GM12875 (cell line): ENCODE results near the gene KIAA0040.

Experiments used
- H3K4me3 ChIP-seq: one replicate; pipeline ENCODE4 v1.5.1; 2011; ENCODE audit warnings: low read depth, low read length, control low read depth
- TF ChIP-seq, protein P1 (sequence below): IDR thresholded peaks from 2 replicates; pipeline ENCODE4 v1.5.1; 2011; ENCODE audit warnings: low read depth, mild to moderate bottlenecking, control low read depth, inconsistent platforms, low read length, moderate library complexity, borderline replicate concordance; ENCODE audit not compliant: insufficient read depth

KIAA0040 gene

DNA sequence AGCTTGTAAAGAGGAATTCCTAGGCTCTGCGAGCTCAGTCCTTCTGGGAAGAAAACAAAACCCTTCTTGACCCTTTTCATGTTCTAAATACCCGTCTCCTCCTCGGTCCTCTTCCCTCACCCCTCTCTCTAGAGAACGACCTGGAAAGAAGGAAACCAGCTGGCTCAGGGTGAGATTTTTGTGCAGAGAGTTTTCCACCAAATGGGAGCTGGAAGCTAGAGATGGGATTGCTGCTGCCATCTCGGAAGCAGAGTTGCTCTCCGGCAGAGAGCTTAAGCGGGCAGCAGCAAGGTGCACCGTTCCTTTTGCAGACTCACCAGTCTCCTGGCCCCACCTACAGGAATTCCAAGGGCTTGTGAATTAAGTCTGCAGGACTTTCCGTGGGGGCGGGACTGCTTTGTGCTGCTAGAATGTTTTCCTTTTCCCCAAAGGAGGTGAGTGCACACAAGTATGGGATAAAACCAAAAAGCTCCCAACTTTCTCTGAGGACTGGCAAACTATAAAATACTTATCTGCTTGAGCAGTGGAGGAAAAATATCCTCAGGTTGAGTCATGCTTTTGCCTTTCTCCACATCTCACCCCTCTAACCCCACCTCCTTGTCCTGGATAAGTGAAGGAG is 29.1 kb upstream of the KIAA0040 start:
- TF ChIP-seq, protein P1, sequence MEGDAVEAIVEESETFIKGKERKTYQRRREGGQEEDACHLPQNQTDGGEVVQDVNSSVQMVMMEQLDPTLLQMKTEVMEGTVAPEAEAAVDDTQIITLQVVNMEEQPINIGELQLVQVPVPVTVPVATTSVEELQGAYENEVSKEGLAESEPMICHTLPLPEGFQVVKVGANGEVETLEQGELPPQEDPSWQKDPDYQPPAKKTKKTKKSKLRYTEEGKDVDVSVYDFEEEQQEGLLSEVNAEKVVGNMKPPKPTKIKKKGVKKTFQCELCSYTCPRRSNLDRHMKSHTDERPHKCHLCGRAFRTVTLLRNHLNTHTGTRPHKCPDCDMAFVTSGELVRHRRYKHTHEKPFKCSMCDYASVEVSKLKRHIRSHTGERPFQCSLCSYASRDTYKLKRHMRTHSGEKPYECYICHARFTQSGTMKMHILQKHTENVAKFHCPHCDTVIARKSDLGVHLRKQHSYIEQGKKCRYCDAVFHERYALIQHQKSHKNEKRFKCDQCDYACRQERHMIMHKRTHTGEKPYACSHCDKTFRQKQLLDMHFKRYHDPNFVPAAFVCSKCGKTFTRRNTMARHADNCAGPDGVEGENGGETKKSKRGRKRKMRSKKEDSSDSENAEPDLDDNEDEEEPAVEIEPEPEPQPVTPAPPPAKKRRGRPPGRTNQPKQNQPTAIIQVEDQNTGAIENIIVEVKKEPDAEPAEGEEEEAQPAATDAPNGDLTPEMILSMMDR, result no peak
- no peak overlapping the region for H3K4me3 ChIP-seq

DNA sequence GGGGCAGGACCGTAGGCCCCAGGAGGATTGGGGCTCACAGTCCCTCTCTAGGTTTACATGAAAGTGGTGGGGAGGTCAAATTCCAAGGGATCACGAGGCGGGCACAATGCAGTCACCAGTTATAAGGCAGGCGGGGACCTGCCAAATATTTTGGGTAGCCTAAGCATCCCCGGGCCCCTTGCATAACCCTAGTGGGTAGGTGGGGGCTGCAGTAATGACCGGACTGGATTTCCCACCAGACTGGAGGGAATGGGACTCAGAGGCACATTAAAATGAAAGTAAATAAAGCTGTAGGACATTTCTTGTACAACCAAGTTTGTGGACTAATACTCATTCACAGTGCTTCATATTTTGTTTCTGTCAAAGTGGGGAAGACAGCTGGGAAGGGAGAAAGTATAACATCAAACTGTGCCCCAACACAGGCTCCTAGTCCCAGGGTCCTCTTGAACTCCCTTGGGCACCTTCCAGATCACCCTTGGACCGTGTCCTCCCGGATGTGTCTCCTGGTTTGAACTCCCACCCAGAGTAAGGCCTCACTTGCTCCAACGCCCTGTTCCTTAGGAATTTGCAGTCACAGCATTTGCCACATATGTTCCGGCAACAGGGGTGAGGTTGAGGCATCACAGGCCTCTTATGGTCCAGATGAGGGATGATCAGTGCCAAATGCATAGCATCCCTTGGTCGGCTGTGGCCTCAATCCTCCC is 28.4 kb upstream of the KIAA0040 start:
- TF ChIP-seq, protein P1, result no peak
- no peak overlapping the region for H3K4me3 ChIP-seq

GRCh38 chr1:175219774-175220173 is 27.2 kb upstream of the KIAA0040 start:
- TF ChIP-seq, protein P1, result no peak
- no peak overlapping the region for H3K4me3 ChIP-seq

- no peak overlapping the region for H3K4me3 ChIP-seq
- TF ChIP-seq, protein P1, result no peak
These were observed 26.3 kb upstream of the KIAA0040 start for GRCh38 chr1:175218786-175219434.

DNA sequence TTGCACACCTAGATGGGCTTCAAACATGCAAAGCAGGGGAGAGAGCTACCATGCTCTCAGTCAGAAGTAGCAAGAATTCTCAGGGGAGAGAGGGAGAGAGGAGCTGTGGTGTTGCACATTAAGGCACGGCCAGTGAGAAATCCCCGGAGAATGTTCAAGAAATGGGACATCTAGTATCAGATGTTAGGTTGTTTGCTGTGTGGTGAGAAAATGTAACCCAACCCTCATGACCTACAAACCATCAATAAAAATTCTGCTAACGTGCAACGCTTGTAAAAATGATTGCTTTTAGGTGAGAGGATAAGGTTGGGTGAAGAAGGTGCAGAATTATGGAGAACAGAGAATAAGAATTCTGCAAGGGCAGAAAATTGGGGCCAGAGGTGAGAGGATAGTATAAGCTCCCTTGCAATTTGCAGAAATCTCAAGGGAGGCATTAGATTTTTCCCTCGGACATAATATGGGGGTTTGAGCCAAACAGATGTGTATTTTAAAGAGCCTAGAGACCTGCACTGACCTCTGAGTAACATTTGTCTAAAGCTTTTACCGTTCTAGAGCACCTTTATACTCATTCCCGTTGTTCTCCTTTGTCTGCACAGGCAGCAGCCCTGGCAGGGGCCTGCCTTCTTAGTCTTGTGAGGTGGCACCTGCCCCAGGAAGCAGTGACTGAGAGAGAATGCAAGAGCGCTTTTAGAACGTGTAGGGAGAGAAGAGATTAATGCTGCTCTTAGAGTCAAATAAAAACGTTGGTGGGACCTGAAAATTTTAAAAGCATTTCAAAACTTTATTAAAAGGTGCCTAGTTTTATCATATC is 25.4 kb upstream of the KIAA0040 start:
- TF ChIP-seq, protein P1, result no peak
- H3K4me3 ChIP-seq, result no peak overlapping the region

GRCh38 chr1:175216444-175216843 is 23.9 kb upstream of the KIAA0040 start:
- TF ChIP-seq, protein P1, result no peak
- no peak overlapping the region for H3K4me3 ChIP-seq
